ENCODE measurements around the gene ZBTB40.

ZBTB40 gene

GRCh38 chr1:22534951-22535350, 83.3 kb downstream of the ZBTB40 start:
- no peak for DNase-seq (ENCODE audit: low read depth)

DNA sequence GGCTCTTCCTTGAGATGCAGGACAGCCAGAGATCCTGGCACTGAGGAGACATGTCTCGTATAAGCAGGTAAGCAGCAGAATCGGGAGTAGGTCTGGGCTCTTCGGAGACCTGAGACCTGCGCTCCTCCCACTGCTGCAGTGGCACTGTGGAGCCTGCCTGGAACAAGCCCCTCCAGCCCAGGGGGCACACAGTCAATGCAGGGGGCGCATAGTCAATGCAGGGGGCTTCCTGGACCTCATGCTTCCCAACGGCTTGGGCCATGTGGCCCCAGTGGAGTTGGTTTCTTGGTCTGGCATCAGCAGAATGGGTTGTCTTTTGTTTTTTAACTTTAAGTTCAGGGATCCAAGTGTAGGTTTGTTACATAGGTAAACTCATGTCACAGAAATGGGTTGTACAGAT, 83.7 kb downstream of the ZBTB40 start:
- DNase-seq (ENCODE audit: low read depth): no peak

DNA sequence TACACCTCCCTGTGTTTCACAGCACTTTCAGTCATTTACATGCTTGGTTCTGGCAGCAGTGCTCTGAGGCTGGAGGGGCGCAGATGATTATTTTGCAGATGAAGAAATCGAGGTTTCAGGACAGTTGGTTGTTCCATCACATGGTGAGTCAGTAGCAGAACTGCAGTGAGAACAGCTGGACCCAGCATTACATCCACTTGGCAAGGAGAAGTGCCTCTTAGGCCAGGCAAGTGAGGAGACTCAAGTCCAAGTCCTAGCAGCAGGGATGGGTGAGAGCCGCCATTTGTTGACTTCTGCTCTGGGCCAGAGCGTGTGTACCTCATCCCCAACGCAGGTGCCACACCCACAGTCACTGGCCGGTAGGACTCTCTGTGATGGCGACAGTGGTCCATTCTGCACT, 84.9 kb downstream of the ZBTB40 start:
- no peak for DNase-seq (ENCODE audit: low read depth)

GRCh38 chr1:22537441-22538139, 85.9 kb downstream of the ZBTB40 start:
- DNase-seq (ENCODE audit: low read depth): no peak

DNA sequence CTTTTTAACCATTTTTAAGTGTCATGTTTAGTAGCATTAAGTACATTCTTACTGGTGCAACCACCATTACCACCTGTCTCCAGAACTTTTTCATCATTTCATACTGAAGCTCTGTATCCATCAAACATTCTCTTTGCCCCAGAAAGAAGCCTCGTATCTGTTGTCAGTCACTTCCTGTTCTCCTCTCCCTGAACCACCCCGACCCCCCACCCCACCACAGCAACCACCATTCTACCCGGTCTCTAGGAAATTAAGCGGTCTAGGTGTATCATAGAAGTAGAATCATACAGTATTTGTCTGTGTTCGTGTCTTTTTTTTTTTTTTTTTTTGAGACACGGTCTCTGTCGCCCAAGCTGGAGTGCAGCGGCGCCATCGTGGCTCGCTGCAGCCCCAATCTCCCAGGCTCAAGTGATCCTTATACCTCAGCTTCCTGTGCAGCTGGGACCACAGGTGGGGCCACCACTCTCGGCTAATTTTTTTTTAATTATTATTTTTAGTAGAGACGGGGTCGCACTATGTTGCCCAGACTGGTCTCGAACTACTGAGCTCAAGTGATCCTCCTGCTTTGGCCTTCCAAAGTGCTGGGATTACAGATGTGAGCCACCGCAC, 88.0 kb downstream of the ZBTB40 start:
- DNase-seq (ENCODE audit: low read depth): no peak

GRCh38 chr1:22540337-22540736, 88.7 kb downstream of the ZBTB40 start:
- DNase-seq (ENCODE audit: low read depth): no peak

- no peak for DNase-seq (ENCODE audit: low read depth)
These were observed 91.2 kb downstream of the ZBTB40 start for GRCh38 chr1:22542886-22543285.

- no peak for DNase-seq (ENCODE audit: low read depth)
These were observed 92.0 kb downstream of the ZBTB40 start for GRCh38 chr1:22543679-22544078.

- no peak for DNase-seq (ENCODE audit: low read depth)
These were observed 93.0 kb downstream of the ZBTB40 start for GRCh38 chr1:22544606-22545005.

DNA sequence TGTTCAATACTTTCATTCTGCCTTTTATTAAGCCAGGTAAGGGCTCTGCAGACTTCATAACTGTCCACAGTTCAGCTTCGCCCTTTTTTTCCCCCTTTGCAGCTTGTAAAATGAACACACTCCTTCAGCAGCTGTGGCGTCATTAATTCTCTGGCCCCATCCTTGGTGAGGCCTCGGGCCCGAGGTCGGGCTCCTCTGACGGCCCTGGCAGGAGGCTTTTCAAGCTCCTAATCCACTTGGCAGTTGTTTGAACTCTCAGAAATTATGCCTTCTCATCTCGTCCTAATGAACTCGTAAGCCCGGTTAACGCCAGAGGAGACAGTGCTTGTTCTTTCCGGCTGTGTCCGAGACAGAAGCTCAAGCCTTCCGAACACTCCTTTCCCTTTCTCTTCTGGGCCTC, 93.5 kb downstream of the ZBTB40 start:
- no peak for DNase-seq (ENCODE audit: low read depth)

- no peak for DNase-seq (ENCODE audit: low read depth)
These were observed 95.7 kb downstream of the ZBTB40 start for GRCh38 chr1:22547186-22547817.

DNA sequence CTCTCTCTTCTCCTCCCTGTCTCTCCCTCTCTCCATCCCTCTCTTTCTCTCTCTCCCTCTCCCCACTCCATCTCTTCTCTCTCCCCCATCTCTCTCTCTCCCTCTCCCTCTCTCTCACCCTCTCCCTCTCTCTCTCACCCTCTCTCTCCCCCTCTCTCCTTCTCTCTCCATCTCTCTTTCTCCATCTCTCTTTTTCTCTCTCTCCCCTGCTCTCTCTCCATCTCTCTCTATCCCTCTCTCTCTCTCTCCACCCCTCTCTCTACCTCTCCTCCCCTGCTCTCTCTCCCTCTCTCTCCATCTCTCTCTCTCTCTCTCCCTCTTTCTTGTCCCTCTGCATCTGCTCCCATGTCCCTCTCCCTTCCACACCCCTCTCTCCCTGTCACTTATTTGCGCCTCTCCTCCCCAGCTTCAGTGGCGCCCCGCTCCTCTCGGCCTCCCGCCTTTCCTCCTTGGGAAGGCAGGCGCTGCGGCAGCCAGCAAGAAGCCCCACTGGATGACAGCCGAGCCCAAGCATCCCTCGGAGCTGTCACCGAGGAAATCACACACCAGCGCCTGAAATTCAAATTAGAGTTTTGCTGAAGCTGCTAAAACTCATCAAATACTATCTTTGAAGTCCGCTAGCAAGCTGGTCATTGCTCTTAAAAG, 96.3 kb downstream of the ZBTB40 start:
- DNase-seq (ENCODE audit: low read depth): no peak

- no peak for DNase-seq (ENCODE audit: low read depth)
These were observed 98.4 kb downstream of the ZBTB40 start for GRCh38 chr1:22550021-22550420.

- DNase-seq (ENCODE audit: low read depth): no peak
These were observed 99.9 kb downstream of the ZBTB40 start for GRCh38 chr1:22551591-22551990.

DNA sequence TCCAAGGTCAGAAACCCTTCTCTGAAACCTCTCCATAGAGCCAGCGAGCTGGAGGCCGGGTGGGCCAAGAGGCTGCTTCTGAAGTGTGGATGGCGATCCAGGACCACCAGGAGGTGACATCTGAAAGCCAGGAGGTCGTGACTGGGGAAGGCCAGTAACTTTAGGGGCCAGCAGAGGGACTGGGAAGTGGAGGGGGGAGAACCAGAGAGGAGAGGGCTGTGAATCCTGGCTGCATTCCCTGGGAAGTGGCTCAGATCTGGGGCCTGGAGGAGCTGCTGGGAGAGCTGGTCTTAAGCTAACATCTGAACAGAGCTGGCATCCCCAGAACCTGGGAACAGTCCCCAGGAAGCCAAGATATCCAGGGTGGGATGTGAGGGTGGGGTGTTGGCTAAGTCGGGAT, 100.4 kb downstream of the ZBTB40 start:
- no peak for DNase-seq (ENCODE audit: low read depth)

- DNase-seq (ENCODE audit: low read depth): no peak
These were observed 101.6 kb downstream of the ZBTB40 start for GRCh38 chr1:22553104-22553880.

- DNase-seq (ENCODE audit: low read depth): no peak
These were observed 102.4 kb downstream of the ZBTB40 start for GRCh38 chr1:22553991-22554522.

GRCh38 chr1:22555371-22555656, 103.7 kb downstream of the ZBTB40 start:
- DNase-seq (ENCODE audit: low read depth): no peak

DNA sequence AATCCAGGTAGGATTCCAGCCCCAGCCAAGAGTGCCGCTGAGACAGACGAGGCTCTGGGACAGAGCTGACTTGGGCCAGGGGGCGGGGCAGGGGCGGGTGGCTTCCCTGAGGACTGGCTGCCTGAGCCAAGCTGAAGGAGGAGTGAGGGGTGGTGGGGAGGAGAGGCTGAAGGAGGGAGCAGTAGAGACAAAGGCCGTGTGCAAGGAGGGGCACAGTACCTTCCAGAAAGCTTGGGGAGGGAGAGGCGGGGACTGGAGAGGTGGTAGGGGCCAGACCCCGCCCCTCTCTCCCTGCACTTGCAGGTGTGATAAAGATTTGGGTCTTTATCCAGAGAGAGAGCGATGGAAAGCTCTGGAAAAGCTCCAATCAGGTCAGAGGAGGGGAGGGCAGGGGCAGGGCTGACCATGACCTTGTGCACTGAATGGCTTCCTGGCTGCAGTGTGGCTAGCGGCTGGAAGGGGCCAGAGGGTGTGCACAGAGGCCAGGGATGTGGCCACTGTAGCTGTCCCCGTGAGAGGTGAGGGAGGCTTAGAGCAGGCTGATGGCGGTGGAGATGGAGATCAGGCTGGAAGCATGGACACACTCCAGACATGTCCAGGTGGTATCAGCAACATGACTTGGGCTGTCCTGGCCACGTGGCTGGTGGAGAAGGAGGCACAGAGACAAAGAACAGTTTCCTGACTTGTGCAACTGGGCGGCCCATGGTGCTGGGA, 104.9 kb downstream of the ZBTB40 start:
- DNase-seq (ENCODE audit: low read depth): no peak

DNA sequence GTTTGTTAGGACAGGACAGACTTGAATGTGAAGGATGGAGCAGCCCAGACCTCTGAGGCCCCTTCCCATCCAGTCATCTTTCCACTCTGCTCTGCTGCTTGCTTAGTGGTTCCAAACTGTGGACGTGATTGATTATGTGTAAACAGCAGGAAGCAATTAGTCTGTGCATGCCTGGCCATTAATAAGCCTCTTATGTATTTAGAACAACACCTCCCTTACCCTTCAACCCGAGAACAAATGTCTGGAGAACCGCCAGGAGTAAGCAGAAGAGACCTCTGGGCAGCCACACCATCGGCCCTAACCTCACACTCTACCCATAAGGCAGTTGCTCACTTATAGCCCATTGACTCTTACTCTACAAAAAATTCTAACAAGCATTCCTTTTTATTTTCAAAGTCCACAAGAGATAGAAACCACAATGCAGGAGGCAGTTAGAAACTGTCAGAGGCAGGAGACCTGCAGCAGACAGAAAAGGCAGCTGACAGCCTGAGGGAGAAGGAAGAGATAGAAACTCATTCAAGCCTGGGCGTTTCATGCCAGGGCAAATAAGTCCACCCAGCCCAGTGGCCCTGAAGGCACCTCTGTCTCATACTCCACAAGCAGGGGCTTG, 105.8 kb downstream of the ZBTB40 start:
- DNase-seq (ENCODE audit: low read depth): no peak
